ENCODE measurements around the gene CZIB.
A peak's percentile ranks its signal among the peaks of the same experiment; 100 is the strongest.
"Not testable (repeated sequence)": the region's sequence is repeated elsewhere in the genome, so short reads cannot be mapped to it uniquely, and the experiment has no call there.

The CZIB gene

DNA sequence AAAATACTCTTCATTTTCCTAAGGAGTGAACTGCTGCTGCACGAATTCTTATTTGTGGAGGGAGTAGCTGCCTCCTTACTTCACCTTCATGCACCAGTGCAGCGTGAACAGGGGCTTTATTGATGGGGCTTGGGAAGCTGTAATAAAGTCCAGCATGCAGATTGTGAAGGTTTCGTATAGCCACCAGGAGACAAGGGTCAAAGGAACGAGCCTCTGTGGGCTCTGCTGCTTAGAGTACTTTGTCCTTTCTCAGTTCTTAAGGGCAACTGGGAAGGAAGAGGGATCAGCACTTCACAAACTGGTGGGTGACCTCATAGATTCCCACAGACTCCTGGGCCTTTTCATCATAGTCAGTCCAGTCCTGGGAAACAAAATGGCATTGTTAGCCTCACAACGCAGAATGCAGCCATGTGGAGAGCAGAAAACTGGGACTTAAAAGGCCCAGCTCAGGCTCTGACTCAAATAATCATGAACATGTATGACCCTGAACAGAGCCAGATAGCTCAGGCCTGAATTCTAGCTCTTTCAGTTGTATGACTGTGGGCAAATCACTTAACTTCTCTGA, 6.0 kb downstream of the CZIB start:
- no peak for DNase-seq (ENCODE audit: low read depth)
- H3K4me3 ChIP-seq (replicated peaks; ENCODE audit: low read depth, low read length) = no peak overlapping the region
- TF ChIP-seq, protein P1, sequence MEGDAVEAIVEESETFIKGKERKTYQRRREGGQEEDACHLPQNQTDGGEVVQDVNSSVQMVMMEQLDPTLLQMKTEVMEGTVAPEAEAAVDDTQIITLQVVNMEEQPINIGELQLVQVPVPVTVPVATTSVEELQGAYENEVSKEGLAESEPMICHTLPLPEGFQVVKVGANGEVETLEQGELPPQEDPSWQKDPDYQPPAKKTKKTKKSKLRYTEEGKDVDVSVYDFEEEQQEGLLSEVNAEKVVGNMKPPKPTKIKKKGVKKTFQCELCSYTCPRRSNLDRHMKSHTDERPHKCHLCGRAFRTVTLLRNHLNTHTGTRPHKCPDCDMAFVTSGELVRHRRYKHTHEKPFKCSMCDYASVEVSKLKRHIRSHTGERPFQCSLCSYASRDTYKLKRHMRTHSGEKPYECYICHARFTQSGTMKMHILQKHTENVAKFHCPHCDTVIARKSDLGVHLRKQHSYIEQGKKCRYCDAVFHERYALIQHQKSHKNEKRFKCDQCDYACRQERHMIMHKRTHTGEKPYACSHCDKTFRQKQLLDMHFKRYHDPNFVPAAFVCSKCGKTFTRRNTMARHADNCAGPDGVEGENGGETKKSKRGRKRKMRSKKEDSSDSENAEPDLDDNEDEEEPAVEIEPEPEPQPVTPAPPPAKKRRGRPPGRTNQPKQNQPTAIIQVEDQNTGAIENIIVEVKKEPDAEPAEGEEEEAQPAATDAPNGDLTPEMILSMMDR (IDR thresholded peaks at IDR 0.05; ENCODE audit: low read length, missing control alignments) = no peak

DNA sequence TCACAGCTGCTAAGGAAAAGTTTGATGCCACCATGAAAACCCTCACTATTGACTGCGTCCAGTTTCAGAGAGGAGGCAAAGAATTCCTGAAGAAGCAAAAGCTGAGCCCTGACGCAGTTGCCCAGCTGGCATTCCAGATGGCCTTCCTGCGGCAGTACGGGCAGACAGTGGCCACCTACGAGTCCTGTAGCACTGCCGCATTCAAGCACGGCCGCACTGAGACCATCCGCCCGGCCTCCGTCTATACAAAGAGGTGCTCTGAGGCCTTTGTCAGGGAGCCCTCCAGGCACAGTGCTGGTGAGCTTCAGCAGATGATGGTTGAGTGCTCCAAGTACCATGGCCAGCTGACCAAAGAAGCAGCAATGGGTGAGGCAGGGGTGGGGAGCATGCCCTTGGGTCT, 9.5 kb downstream of the CZIB start:
- no peak for DNase-seq (ENCODE audit: low read depth)

DNA sequence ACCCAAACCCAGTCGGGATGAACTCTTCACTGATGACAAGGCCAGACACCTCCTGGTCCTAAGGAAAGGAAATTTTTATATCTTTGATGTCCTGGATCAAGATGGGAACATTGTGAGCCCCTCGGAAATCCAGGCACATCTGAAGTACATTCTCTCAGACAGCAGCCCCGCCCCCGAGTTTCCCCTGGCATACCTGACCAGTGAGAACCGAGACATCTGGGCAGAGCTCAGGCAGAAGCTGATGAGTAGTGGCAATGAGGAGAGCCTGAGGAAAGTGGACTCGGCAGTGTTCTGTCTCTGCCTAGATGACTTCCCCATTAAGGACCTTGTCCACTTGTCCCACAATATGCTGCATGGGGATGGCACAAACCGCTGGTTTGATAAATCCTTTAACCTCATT, 10.1 kb downstream of the CZIB start:
- DNase-seq (ENCODE audit: low read depth) = no peak
- H3K4me3 ChIP-seq (replicated peaks; ENCODE audit: low read depth, low read length) = no peak overlapping the region
- TF ChIP-seq, protein P1 (IDR thresholded peaks at IDR 0.05; ENCODE audit: low read length, missing control alignments) = no peak

More for the DNA sequence above, 9.5 kb downstream of the CZIB start:
- TF ChIP-seq, protein P1 (IDR thresholded peaks at IDR 0.05; ENCODE audit: low read length, missing control alignments) = no peak
- H3K4me3 ChIP-seq (replicated peaks; ENCODE audit: low read depth, low read length) = no peak overlapping the region

DNA sequence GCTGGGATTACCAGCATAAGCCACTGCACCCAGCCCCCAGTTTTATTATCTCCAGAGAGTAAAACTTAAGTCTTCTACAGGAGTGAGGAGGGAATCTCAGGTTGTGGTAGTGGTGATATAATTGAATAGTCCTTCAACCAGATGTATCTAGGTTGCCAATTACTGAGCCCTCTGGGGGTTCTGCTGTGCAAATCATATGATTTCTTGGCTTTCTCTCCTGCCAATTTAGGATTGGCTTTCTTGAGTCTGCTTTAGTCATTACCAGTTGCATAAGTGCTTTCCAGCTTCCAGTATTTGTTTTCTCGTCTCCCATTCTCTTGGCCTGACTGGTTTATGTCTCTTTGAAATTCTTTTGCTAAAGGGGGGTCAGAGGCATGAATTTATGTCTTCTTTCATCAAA, 12.7 kb downstream of the CZIB start:
- peak; percentile 40 for DNase-seq (ENCODE audit: low read depth)
- TF ChIP-seq, protein P1 (IDR thresholded peaks at IDR 0.05; ENCODE audit: low read length, missing control alignments) = no peak
- no peak overlapping the region for H3K4me3 ChIP-seq (replicated peaks; ENCODE audit: low read depth, low read length)

DNA sequence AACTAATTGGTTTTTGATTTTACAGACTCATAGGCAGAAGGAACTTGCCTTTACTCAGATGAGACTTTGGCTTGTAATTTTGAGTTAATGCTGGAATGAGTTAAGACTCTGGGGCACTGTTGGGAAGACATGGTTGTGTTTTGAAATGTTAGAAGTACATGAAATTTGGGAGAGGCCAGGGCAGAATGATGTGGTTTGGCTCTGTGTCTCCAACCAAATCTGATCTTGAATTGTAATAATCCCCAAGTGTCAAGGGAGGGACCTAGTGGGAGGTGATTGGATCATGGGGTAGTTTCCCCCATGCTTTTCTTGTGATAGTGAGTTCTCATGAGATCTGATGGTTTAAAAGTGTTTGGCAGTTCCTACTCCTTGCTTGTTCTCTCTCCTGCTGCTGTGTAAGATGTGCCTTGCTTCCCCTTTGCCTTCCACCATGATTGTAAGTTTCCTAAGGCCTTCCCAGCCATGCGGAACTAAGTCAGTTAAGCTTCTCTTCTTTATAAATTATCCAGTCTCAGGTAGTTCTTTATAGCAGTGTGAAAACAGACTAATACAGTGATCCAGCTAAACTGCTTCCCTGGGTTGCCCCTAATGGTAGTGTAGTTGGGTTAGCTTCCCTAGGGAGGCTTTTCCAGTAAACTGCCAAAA, 13.6 kb downstream of the CZIB start:
- H3K4me3 ChIP-seq (replicated peaks; ENCODE audit: low read depth, low read length) = no peak overlapping the region
- no peak for DNase-seq (ENCODE audit: low read depth)
- TF ChIP-seq, protein P1 (IDR thresholded peaks at IDR 0.05; ENCODE audit: low read length, missing control alignments) = no peak

DNA sequence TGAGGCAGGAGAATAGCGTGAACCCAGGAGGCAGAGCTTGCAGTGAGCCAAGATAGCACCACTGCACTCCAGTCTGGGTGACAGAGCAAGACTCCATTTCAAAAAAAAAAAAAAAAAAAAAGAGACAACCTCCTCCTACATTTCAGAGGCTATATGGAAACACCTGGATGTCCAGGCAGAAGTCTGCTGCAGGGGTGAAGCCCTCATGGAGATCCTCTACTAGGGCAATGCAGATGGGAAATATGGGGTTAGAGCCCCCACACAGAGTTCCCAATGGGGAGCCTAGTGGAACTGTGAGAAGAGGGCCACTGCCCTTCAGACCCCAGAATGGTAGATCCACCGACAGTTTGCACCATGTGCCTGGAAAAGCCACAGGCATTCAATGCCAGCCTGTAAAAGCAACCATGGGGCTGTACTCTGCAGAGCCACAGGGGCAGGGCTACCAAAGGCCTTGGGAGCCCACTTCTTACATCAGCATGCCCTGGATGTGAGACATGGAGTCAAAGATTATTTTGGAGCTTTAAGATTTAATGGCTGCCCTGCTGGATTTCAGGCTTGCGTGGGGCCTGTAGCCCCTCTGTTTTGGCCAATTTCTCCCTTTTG, 14.2 kb downstream of the CZIB start:
- H3K4me3 ChIP-seq (replicated peaks; ENCODE audit: low read depth, low read length); DNase-seq (ENCODE audit: low read depth): not testable (repeated sequence)

DNA sequence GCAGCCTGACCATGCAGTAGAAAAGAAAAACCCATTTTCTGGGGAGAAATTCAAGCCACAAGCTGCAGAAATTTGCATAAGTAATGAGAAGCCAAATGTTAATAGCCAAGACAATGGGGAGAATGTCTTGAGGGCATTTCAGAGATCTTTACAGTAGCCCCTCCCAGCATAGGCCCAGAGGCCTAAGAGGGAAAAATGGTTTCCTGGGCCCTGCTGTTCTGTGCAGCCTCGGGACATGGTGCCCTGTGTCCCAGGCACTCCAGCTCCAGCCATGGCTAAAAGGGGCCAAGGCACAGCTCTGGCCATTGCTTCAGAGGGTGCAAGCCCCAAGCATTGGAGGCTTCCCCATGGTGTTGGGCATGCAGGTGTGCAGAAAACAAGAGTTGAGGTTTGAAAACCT, 14.9 kb downstream of the CZIB start:
- not testable (repeated sequence) for H3K4me3 ChIP-seq (replicated peaks; ENCODE audit: low read depth, low read length); DNase-seq (ENCODE audit: low read depth)

DNA sequence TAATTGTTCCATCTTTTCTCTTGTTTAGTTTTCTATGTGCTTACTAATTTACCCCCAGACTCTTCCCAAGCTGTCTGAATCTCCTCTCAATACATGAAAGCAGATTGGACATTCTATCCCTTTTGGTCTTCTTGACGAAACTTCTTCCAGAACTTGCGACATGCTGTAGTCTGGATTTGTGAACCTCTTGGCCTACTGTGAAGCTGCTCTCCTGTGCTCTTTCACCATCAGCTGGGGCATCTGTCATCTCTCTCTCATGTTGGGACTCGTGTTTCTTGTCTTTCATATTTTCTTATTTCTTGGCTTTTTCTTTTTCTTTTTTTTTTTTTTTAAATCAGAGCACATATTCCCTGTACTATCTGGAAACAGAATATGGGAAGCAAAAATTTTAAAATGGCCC, 17.0 kb downstream of the CZIB start:
- no peak overlapping the region for H3K4me3 ChIP-seq (replicated peaks; ENCODE audit: low read depth, low read length)
- no peak for DNase-seq (ENCODE audit: low read depth)
- TF ChIP-seq, protein P1 (IDR thresholded peaks at IDR 0.05; ENCODE audit: low read length, missing control alignments) = no peak

Data from fibroblast of pulmonary artery (primary cell).